NOMO-1 treated with dmso at 0.1 percent for 144 hours (cell line): ENCODE data around the gene SIN3A.
"Not testable (repeated sequence)": the region's sequence is repeated elsewhere in the genome, so short reads cannot be mapped to it uniquely, and the experiment has no call there.

ENCODE experiments used
- DNase-seq: peaks from one replicate; lab custom pipeline; 2025; ENCODE audit not compliant: unreplicated experiment; lab: John Stamatoyannopoulos, UW

The SIN3A gene

GRCh38 chr15:75358771-75359536 lies 92.5 kb downstream of the SIN3A start:
- no peak for DNase-seq

GRCh38 chr15:75357976-75358673 lies 93.4 kb downstream of the SIN3A start:
- DNase-seq, result no peak

- DNase-seq, result no peak
Observed at GRCh38 chr15:75356517-75356916, 95.0 kb downstream of the SIN3A start.

- no peak for DNase-seq
Observed at GRCh38 chr15:75356006-75356405, 95.5 kb downstream of the SIN3A start.

- DNase-seq, result no peak
Observed at GRCh38 chr15:75355369-75355768, 96.1 kb downstream of the SIN3A start.

GRCh38 chr15:75354454-75354853 lies 97.0 kb downstream of the SIN3A start:
- no peak for DNase-seq

GRCh38 chr15:75353604-75354003 lies 97.9 kb downstream of the SIN3A start:
- DNase-seq, result no peak

- no peak for DNase-seq
Observed at GRCh38 chr15:75352186-75353080, 99.1 kb downstream of the SIN3A start.

GRCh38 chr15:75350601-75351361 lies 100.7 kb downstream of the SIN3A start:
- no peak for DNase-seq

- peak; percentile 33 for DNase-seq
Observed at GRCh38 chr15:75349851-75350588, 101.5 kb downstream of the SIN3A start.

- not testable (repeated sequence) for DNase-seq
Observed at GRCh38 chr15:75349351-75349669, 102.2 kb downstream of the SIN3A start.

GRCh38 chr15:75348562-75349350 lies 102.7 kb downstream of the SIN3A start:
- DNase-seq, result no peak

GRCh38 chr15:75348034-75348561 lies 103.4 kb downstream of the SIN3A start:
- DNase-seq, result no peak

GRCh38 chr15:75347222-75348033 lies 104.1 kb downstream of the SIN3A start:
- DNase-seq, result peak; percentile 2

GRCh38 chr15:75346796-75347221 lies 104.7 kb downstream of the SIN3A start, which contains the start of gene NEIL1:
TSS of gene NEIL1 (plus strand) at chr15:75347039. CDS start at chr15:75348906, 1,867 bp downstream.
- no peak for DNase-seq

- DNase-seq, result not testable (repeated sequence)
Observed at GRCh38 chr15:75343953-75344352, 107.5 kb downstream of the SIN3A start.

- DNase-seq, result no peak
Observed at GRCh38 chr15:75342221-75342620, 109.3 kb downstream of the SIN3A start.
